Measurements from ENCODE around the gene OR51T1.
"Not testable (repeated sequence)": the region's sequence is repeated elsewhere in the genome, so short reads cannot be mapped to it uniquely, and the experiment has no call there.

The OR51T1 gene

GRCh38 chr11:4881860-4882500, at the start of gene OR51T1:
OR51T1 (plus strand) TSS chr11:4881900; CDS start chr11:4881900, 0 bp downstream.
- DNase-seq: no peak

GRCh38 chr11:4839851-4840549, 41.7 kb upstream of the OR51T1 start:
- no peak for DNase-seq

- DNase-seq: no peak
These were observed 32.7 kb upstream of the OR51T1 start, which contains the start of gene OR51S1 for GRCh38 chr11:4848908-4849532. OR51S1 (minus strand) TSS chr11:4849208; CDS start chr11:4849208, 0 bp downstream.

GRCh38 chr11:4851033-4851432, 30.7 kb upstream of the OR51T1 start:
- DNase-seq: no peak

- DNase-seq: not testable (repeated sequence)
These were observed 27.4 kb upstream of the OR51T1 start for GRCh38 chr11:4854286-4854685.

GRCh38 chr11:4862447-4863236, 19.1 kb upstream of the OR51T1 start:
- DNase-seq: no peak

- DNase-seq: no peak
These were observed 17.8 kb upstream of the OR51T1 start for GRCh38 chr11:4863876-4864275.

GRCh38 chr11:4865855-4866254, 15.8 kb upstream of the OR51T1 start:
- DNase-seq: no peak

- DNase-seq: no peak
These were observed 512 bp upstream of the OR51T1 start for GRCh38 chr11:4881188-4881587.

GRCh38 chr11:4882543-4882942, 843 bp downstream of the OR51T1 start:
- no peak for DNase-seq

GRCh38 chr11:4884361-4884760, 2.7 kb downstream of the OR51T1 start:
- DNase-seq: no peak

GRCh38 chr11:4886186-4886585, 4.5 kb downstream of the OR51T1 start:
- DNase-seq: no peak

GRCh38 chr11:4887591-4887990, 5.9 kb downstream of the OR51T1 start:
- DNase-seq: no peak

- no peak for DNase-seq
These were observed 8.6 kb downstream of the OR51T1 start for GRCh38 chr11:4890279-4890678.

GRCh38 chr11:4891996-4892640, 10.4 kb downstream of the OR51T1 start:
- peak; percentile 0 for DNase-seq

- DNase-seq: no peak
These were observed 21.8 kb downstream of the OR51T1 start, which contains the start of gene OR51A7 for GRCh38 chr11:4903484-4903883. OR51A7 (plus strand) TSS chr11:4903783; CDS start chr11:4907370, 3,587 bp downstream.

- no peak for DNase-seq
These were observed 34.9 kb downstream of the OR51T1 start for GRCh38 chr11:4916581-4916980.

GRCh38 chr11:4919250-4919649, 37.5 kb downstream of the OR51T1 start, which contains the start of gene OR51G2:
OR51G2 (minus strand) TSS chr11:4919350; CDS start chr11:4915663, 3,687 bp downstream.
- DNase-seq: no peak

GRCh38 chr11:4921796-4922195, 40.1 kb downstream of the OR51T1 start:
- no peak for DNase-seq

- DNase-seq: no peak
These were observed 40.6 kb downstream of the OR51T1 start for GRCh38 chr11:4922304-4922703.

GRCh38 chr11:4924239-4924638, 42.5 kb downstream of the OR51T1 start, which contains the start of gene OR51G1:
OR51G1 (minus strand) TSS chr11:4924339; CDS start chr11:4924339, 0 bp downstream.
- no peak for DNase-seq

- DNase-seq: no peak
These were observed 44.9 kb downstream of the OR51T1 start for GRCh38 chr11:4926608-4927007.
